Ectodermal cell (in vitro differentiated cells): ENCODE results near the gene TOR1AIP2.

ENCODE experiments used
- H3K27ac ChIP-seq: 2 replicates; pipeline ENCODE4 v1.7.0; 2013; ENCODE audit warnings: mild to moderate bottlenecking, low read depth, low read length; ENCODE audit not compliant: insufficient read depth, poor library complexity, severe bottlenecking
- H3K27me3 ChIP-seq: 2 replicates; pipeline ENCODE4 v1.7.0; 2013; ENCODE audit warnings: mild to moderate bottlenecking, low read length; ENCODE audit not compliant: insufficient read depth, control insufficient read depth, poor library complexity, severe bottlenecking
- H3K36me3 ChIP-seq: one replicate; pipeline ENCODE4 v1.7.0; 2013; ENCODE audit warnings: low read length; ENCODE audit not compliant: control insufficient read depth, insufficient read depth
- H3K4me1 ChIP-seq: one replicate; pipeline ENCODE4 v1.7.0; 2013; ENCODE audit warnings: low read length; ENCODE audit not compliant: control insufficient read depth, insufficient read depth
- H3K4me3 ChIP-seq: 2 replicates; pipeline ENCODE4 v1.7.0; 2013; ENCODE audit warnings: low read depth, low read length, control low read depth; ENCODE audit not compliant: insufficient read depth
- H3K9me3 ChIP-seq: 2 replicates; pipeline ENCODE4 v1.7.0; 2013; ENCODE audit warnings: mild to moderate bottlenecking, low read length, moderate library complexity; ENCODE audit not compliant: control insufficient read depth
- WGBS, 2 experiments: methylation state at CpG; one replicate each; pipeline ENCODE4 v1.1.7; 2013; ENCODE audit warnings: missing lambda C conversion rate in 2 of 2; 5-methylcytosine and 5-hydroxymethylcytosine counted together

TOR1AIP2 gene

DNA sequence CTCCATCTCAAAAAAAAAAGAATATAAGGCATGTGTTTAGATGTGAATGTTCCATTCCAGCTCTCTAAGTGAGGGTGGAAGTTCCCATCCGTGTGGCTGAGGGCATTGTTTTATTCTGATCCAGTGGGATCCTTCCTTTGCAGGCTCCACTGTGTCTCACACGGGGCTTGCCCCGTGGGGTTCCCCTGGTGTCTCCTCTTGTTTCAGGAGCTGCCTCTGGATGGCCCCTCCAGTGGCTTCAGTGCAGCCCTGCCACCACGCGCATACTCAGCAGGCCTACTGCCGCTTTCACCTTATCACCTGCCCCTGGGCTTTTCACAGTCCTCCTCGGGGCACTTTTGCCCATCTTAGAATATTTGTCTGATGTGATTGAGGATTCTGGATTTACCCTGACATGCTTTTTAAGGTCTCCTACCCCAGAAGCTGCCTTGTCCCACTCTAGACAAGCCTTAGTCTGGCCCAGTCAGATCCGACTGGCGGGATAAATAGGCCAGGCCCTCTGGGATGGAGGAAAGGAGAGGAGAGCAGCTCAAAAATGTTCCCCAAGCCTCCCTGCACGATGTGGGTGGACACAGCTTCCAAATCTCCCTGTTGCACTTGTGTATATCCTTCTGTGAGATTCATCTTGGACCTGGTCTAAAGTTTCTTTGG lies 79.3 kb downstream of the TOR1AIP2 start:
- Histone ChIP-seq H3K4me3 (no peak overlapping the region), H3K36me3 (no peaks in the 10 kb centered on the region), H3K27me3 (no peaks in the 10 kb centered on the region), H3K4me1 (no peaks in the 10 kb centered on the region), H3K9me3 (no peaks in the 10 kb centered on the region), H3K27ac (no peak overlapping the region)
- 85 to 89% methylated on average over 10 of the region's 10 CpGs for WGBS, 2 experiments

DNA sequence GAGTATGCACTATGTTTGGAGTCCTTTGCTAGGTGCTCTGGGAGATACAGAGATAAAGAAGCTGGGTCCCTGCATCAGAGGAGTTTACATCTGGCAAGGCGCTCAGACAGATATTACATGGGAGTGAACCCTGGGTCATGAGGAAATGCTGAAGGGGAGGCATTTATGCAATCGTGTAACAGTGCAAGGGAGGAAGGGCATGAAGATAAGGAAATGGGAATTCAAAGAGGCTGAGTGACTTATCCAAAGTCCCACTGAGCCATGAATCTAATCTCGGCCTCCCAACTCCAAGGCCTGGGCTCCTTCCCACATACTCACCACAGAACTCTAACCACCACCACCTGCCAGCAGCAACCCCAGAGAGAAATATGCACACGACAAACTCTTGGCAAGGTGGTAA lies 82.9 kb downstream of the TOR1AIP2 start:
- Histone ChIP-seq H3K27ac (no peak overlapping the region), H3K9me3 (no peaks in the 10 kb centered on the region), H3K27me3 (no peaks in the 10 kb centered on the region), H3K4me3 (no peak overlapping the region), H3K36me3 (no peaks in the 10 kb centered on the region), H3K4me1 (no peaks in the 10 kb centered on the region)
- WGBS, 2 experiments: 80 to 87% methylated on average over 3 to 4 of the region's 4 CpGs

DNA sequence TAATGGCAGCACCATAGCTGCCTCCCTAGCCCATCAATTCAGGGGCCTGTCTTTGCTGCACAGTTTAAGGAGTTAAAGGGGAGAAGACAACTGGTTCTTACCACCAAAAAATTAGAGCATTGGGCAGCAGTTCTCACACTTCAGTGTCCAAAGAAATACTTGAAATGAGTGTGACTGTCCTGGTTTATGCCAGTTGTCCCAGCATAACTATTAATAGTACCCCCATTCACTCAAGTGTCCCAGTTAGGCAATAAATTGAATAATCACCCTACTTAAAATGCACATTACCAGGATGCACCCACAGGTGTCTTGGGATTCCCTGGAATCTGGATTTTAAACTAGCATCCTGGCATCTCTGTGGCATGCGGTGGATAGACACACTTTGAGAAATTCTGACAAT lies 83.5 kb downstream of the TOR1AIP2 start:
- H3K4me1 ChIP-seq: no peaks in the 10 kb centered on the region
- no peaks in the 10 kb centered on the region for H3K27me3 ChIP-seq
- 100% methylated on average over 1 of the region's 1 CpG for WGBS, 2 experiments
- H3K9me3 ChIP-seq: no peaks in the 10 kb centered on the region
- no peak overlapping the region for H3K4me3 ChIP-seq
- no peak overlapping the region for H3K27ac ChIP-seq
- H3K36me3 ChIP-seq: no peaks in the 10 kb centered on the region

- H3K27me3 ChIP-seq: no peaks in the 10 kb centered on the region
- no peak overlapping the region for H3K27ac ChIP-seq
- no peak overlapping the region for H3K4me3 ChIP-seq
- no peaks in the 10 kb centered on the region for H3K4me1 ChIP-seq
- 96 to 97% methylated on average over 4 of the region's 4 CpGs for WGBS, 2 experiments
- no peaks in the 10 kb centered on the region for H3K9me3 ChIP-seq
- no peaks in the 10 kb centered on the region for H3K36me3 ChIP-seq
Measured at GRCh38 chr1:179793281-179793680, 84.3 kb downstream of the TOR1AIP2 start.
